BJ (cell line): Measurements from ENCODE around the gene CDCP1. TPM values are rescaled to one million over a fixed set of nuclear protein-coding genes. Genes with fewer than 3 reads are reported as not detected.
"Not testable (repeated sequence)": the region's sequence is repeated elsewhere in the genome, so short reads cannot be mapped to it uniquely, and the experiment has no call there.

Experiments
- CTCF ChIA-PET: fragments of 350-600 bp; formaldehyde crosslinking; extraction: SDS; loops from one replicate; lab custom pipeline; 2021; ENCODE audit warnings: antibody characterized with exemption, inconsistent platforms; lab: Yijun Ruan, JAX
- POLR2A ChIA-PET: fragments of 300-600 bp; sonication (Branson Sonifier 250); formaldehyde crosslinking; extraction: SDS; loops from one replicate; lab custom pipeline; 2021; ENCODE audit warnings: antibody characterized with exemption; lab: Charles Lee
- DNase-seq: peaks from one replicate; pipeline ENCODE4 v3.0.0-alpha.2; 2011; ENCODE audit warnings: low read depth
- H3K27me3 ChIP-seq: 2 replicates; pipeline ENCODE4 v1.6.0; 2011; ENCODE audit warnings: low read length; ENCODE audit not compliant: control insufficient read depth, insufficient read depth
- H3K36me3 ChIP-seq: 2 replicates; pipeline ENCODE4 v1.5.1; 2011; ENCODE audit warnings: low read length; ENCODE audit not compliant: control insufficient read depth, insufficient read depth
- H3K4me3 ChIP-seq: 2 replicates; pipeline ENCODE4 v1.5.1; 2011; ENCODE audit warnings: low read depth, mild to moderate bottlenecking, control low read depth, low read length
- CTCF ChIP-seq: IDR thresholded peaks from 2 replicates; pipeline ENCODE4 v1.5.1; 2011; ENCODE audit warnings: low read depth, mild to moderate bottlenecking, control low read depth, inconsistent platforms, low read length, moderate library complexity; ENCODE audit not compliant: insufficient read depth
- polyA plus RNA-seq: library from polyadenylated mRNA; depleted of rRNA; stranded (reverse); fragments of >200 nt; gene quantifications from 2 replicates; pipeline ENCODE4 v1.2.3, GENCODE V29; 2011

CDCP1 gene
- polyA plus RNA-seq, 1 experiment: 1.3 TPM

DNA sequence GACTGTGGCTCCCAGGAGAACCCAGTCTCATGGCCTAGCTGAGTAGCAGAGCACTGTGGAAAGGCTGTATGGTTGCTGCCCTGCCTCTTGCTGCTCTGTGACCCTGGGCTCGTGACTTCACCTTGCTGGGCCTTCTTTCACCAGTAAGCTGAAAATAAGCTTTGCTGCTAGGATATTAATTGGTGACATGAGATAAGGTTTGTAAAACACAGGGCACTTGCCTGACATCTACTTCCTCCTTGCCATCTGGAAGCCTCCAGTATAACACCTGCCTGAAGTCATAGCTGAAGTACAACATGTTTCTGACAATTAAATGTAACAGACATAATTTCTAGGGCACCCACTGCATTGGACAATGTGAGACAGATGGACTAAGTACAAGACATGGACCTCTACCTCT, 66.5 kb downstream of the CDCP1 start:
- CTCF ChIA-PET: interaction anchor here (0.8 to 1.8 kb wide), 2 partner anchors 25 to 85 kb away, joined by 3 to 5 read pairs; no protein-coding TSS in a partner anchor
- DNase-seq: no peak
- no peak for TF ChIP-seq CTCF
- Histone ChIP-seq H3K4me3 (no peak overlapping the region), H3K36me3 (no peaks in the 10 kb centered on the region), H3K27me3 (no peaks in the 10 kb centered on the region)
- POLR2A ChIA-PET: no interaction called here

DNA sequence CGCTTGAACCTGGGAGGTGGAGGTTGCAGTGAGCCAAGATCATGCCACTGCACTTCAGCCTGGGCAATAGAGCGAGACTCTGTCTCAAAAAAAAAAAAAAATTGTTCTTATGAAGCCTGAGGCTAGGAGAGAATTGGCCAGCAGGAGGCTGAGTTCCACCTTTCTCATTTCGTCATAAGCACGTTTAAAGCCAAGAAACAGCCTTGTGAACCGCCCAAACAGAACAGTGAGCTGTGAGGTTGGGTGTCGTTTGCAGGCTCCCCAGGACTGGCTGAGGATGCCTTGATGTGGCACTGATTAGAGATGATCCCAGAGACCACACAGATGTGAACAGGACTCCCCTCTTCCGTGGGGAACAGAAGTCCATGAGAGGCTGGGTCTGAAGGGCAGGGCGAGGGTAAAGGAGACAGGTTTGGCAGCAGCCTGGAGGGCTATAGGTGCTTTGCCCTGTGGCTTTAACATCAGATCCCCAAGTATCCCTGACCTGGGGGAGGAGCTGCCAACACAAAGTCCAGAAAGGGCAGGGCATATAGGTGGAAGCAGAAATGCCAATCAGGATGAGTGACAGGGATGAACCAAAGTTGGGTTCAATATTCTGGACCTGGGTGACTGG, 67.2 kb downstream of the CDCP1 start:
- POLR2A ChIA-PET: no interaction called here
- no peak overlapping the region for H3K4me3 ChIP-seq
- no peak for TF ChIP-seq CTCF
- DNase-seq: no peak
- H3K36me3 ChIP-seq: no peaks in the 10 kb centered on the region
- CTCF ChIA-PET: interaction anchor here (0.8 to 1.8 kb wide), 2 partner anchors 24 to 85 kb away, joined by 3 to 5 read pairs; no protein-coding TSS in a partner anchor
- H3K27me3 ChIP-seq: no peaks in the 10 kb centered on the region

DNA sequence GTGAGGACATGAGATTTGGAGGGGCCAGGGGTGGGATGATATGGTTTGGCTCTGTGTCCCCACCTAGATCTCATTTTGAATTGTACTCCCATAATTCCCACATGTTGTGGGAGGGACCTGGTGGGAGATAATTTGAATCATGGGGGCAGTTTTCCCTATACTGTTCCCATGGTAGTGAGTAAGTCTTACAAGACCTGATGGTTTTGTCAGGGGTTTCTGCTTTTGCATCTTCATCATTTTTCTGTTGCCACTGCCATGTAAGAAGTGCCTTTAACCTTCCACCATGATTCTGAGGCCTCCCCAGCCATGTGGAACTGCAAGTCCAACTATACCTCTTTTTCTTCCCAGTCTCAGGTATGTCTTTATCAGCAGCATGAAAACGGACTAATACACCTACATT, 67.9 kb downstream of the CDCP1 start:
- H3K4me3 ChIP-seq, H3K27me3 ChIP-seq, POLR2A ChIA-PET, H3K36me3 ChIP-seq, DNase-seq: not testable (repeated sequence)
- CTCF ChIA-PET: interaction anchor here (1.0 kb wide), 1 partner anchor 145 kb away, joined by 4 read pairs; no protein-coding TSS in a partner anchor

GRCh38 chr3:45075821-45076625, 70.2 kb downstream of the CDCP1 start:
- Histone ChIP-seq H3K27me3 (no peaks in the 10 kb centered on the region), H3K4me3 (no peak overlapping the region), H3K36me3 (no peaks in the 10 kb centered on the region)
- DNase-seq: no peak
- POLR2A ChIA-PET: no interaction called here
- TF ChIP-seq CTCF: no peak
- CTCF ChIA-PET: interaction anchor here (0.9 kb wide), 1 partner anchor 34 kb away, joined by 3 read pairs; no protein-coding TSS in a partner anchor

DNA sequence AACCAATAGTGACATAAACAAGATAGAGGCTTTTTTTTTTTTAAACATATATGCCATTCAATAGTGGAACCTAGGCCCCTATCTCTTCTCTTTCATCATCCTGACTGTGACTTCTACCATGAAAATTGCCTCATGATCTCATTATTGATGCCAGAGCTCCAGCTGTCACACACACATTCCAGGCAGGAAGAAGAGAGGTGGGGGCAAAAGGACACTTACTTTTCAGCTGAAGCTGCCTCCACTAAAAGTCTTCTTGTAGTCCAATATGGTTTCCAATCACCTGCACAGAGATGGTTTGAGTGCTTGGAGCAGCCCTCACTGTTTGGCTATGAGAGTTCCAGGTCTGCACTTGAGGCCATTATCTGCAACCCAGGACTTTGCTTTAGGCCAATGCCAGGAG, 75.1 kb downstream of the CDCP1 start:
- no peak overlapping the region for H3K4me3 ChIP-seq
- TF ChIP-seq CTCF: no peak
- ChIA-PET POLR2A (no interaction called here), CTCF (interaction anchor here (0.6 to 1.5 kb wide), 2 partner anchors 9 to 10 kb away, joined by 3 read pairs; no protein-coding TSS in a partner anchor)
- H3K27me3 ChIP-seq: no peaks in the 10 kb centered on the region
- DNase-seq: no peak
- no peaks in the 10 kb centered on the region for H3K36me3 ChIP-seq
